ENCODE results near the gene PLA2G4F.

The PLA2G4F gene

DNA sequence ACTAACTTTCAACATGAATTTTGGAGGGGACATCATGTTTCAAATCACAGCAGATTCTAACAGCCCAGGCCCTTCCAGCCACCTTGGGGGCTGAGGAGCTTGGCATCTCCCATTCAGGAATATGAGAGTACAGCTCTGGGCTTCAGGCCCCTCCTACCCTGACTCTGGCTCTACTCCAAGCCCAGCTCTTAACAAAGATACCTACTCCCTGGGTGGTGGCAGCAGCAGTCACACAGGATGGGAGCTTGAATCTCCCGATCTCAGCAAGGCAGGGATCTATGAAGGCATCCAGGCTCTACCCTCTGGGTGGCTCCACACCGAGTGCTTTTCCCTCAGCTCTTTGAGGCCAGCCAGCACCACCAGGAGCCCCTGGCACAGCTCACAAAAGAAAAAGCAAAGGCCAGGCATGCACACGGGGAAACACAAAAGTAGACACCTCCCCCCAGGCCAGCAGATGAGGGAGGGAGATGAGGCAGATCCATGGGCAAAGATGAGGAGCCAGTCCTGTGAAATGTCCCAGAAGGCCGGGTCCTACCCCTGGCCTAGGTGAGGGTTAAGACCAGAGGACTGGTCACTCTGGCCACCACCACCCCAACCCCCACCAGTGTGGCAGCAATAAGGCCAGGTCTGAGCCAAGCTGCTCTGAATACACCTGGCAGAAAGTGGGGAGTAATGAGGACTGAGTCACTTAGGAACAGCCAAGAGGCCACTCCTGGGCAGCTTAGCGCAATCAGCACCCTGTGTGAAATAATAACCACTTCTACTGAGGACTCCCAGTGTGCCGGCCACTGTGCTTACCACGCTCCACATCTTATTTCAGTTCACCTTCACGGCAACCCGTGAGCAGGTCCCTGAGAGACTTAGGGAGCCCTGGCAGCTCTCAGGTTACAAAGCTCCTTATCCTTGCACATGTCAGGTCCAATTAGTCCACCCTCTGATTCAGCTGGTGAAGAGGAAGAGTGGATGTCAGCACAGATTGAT is 24.3 kb downstream of the PLA2G4F start:
- DNase-seq (ENCODE audit: low spot score): no peak

- no peak for DNase-seq (ENCODE audit: low spot score)
Measured at GRCh38 chr15:42131006-42131405, 25.4 kb downstream of the PLA2G4F start.

- no peak for DNase-seq (ENCODE audit: low spot score)
Measured at GRCh38 chr15:42130246-42130986, 26.0 kb downstream of the PLA2G4F start.

DNA sequence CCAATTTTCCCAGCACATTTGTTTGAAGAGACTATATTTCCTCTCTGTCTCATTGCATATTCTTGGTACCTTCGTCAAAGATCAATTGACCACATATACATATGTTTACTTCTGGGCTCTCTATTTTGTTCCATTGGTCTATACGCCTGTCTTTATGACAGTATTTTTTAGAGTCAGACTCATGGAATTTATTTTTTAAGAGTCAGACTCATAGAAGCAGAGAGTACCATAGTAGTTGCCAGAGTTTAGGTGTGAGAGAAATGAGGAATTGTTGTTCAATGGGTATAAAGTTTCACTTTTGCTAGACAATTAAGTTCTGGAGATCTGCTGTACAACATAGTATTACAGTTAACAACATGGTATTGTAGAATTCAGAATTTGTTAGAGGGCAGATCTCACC is 27.1 kb downstream of the PLA2G4F start:
- DNase-seq (ENCODE audit: low spot score): no peak

GRCh38 chr15:42128476-42128875 is 28.0 kb downstream of the PLA2G4F start:
- no peak for DNase-seq (ENCODE audit: low spot score)

- DNase-seq (ENCODE audit: low spot score): no peak
Measured at GRCh38 chr15:42123546-42123945, 32.9 kb downstream of the PLA2G4F start.

DNA sequence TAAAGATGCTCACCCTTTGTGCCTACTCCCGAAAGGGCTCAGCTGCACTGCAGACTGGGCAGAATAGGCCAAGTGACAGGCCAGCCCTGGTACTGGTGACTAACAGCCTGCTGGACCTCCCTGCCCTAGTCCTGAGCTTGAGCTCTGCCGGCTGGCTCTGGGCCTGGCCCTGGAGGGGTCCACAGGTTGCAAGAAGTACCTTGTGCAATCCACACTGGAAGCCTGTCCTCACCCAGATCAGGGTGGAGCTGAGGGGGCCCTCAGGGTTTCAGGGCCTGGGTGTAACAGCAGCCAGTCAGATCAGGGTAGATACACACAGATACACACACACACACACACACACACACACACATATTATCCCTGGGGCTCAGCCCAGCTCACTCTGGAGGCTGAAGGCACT is 34.8 kb downstream of the PLA2G4F start:
- DNase-seq (ENCODE audit: low spot score): no peak

GRCh38 chr15:42121021-42121420 is 35.4 kb downstream of the PLA2G4F start:
- DNase-seq (ENCODE audit: low spot score): no peak

DNA sequence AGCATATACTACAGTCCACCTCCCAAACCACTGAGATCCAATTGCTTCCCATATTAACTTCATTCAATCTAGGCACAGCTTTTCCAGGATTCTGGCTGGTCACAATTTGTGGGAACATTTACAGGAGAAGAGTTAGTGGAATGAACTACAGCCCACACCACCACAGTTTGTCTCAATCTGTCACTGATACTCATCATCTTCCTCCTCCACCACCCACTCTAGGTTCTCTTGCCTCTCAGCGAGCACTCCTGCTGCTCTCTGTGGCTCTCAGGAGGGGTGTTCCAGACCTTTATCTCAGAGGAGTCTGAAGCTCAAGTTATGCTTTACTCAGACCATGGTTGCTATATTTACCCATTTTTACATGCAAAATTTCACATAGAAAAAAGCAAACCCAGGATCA is 36.2 kb downstream of the PLA2G4F start:
- no peak for DNase-seq (ENCODE audit: low spot score)

DNA sequence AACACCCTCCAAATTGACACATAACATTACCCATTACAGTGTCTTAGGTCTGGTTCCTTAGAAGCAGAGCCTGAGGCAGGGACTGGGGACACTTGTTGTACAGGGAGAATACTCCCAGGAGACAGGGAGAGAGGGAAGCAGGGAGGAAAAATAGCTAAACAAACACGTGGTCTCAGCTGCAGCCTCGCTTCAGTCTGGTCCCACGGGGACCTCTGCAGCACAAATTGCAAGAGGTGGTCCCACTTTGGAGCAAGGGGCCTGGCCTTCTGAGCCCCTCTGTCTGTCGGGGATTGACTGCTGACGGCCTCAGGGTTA is 37.0 kb downstream of the PLA2G4F start:
- DNase-seq (ENCODE audit: low spot score): no peak

GRCh38 chr15:42118650-42119445 is 37.6 kb downstream of the PLA2G4F start:
- DNase-seq (ENCODE audit: low spot score): no peak

GRCh38 chr15:42111924-42112323 is 44.5 kb downstream of the PLA2G4F start:
- no peak for DNase-seq (ENCODE audit: low spot score)

GRCh38 chr15:42110367-42110766 is 46.1 kb downstream of the PLA2G4F start:
- no peak for DNase-seq (ENCODE audit: low spot score)

GRCh38 chr15:42108806-42109205 is 47.6 kb downstream of the PLA2G4F start:
- DNase-seq (ENCODE audit: low spot score): no peak

DNA sequence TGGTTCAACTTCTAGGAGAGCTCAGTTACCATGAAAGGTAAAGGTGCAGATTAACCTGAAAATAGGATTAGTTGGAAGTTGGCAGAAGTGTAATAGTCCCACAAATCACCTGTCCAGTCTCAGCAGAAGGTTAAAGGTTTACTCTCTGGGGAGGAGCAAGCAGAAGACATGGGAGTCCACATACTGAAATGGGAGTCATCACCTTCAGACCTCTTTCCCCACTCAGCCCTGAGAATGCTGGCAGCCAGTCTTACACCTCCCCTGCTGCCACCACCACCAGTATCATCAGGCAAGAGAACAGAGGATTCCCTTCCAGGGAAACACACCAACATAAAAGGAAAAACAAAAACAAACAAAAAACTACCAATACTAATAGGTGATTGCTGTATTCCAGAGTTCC is 48.2 kb downstream of the PLA2G4F start:
- no peak for DNase-seq (ENCODE audit: low spot score)

GRCh38 chr15:42107473-42107872 is 49.0 kb downstream of the PLA2G4F start:
- DNase-seq (ENCODE audit: low spot score): no peak

- no peak for DNase-seq (ENCODE audit: low spot score)
Measured at GRCh38 chr15:42106288-42106687, 50.1 kb downstream of the PLA2G4F start.

DNA sequence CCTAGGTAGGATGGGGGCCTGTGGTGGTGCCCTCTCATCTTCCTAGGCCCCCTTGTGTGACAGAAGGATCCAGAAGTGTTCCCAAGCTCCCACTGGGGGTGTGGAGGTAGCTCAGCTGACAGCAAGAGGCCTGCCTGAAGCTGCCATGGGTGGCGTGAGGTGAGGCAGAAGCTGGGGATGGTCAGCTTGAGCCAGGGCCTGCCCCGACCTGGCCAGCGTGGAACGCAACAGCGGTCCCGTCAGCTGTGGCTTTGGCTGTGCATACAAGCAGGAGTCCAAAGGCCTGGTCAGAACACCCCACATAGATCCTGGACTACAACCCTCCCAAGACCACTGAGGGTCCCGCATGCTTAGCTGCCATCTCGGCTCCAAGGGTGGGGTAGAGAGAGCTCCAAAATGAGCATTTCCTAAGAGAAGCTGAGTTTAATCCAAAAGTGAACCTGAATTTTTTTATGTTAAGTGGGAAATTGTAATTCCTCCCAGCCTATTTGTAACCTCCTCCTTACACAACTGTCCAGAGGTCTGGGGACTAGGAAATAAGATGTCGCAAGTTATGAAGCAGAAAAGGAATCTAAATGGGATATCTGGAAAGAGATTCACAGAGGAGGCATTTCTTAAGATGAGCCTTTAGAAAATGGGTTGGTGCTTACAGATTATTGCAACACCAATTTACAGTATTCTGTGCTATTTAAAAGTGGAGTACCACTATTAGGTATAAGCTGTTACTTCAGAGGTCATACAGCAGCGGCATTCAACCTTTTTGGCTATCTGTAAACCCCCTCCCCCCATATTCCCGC is 52.1 kb downstream of the PLA2G4F start:
- DNase-seq (ENCODE audit: low spot score): no peak

DNA sequence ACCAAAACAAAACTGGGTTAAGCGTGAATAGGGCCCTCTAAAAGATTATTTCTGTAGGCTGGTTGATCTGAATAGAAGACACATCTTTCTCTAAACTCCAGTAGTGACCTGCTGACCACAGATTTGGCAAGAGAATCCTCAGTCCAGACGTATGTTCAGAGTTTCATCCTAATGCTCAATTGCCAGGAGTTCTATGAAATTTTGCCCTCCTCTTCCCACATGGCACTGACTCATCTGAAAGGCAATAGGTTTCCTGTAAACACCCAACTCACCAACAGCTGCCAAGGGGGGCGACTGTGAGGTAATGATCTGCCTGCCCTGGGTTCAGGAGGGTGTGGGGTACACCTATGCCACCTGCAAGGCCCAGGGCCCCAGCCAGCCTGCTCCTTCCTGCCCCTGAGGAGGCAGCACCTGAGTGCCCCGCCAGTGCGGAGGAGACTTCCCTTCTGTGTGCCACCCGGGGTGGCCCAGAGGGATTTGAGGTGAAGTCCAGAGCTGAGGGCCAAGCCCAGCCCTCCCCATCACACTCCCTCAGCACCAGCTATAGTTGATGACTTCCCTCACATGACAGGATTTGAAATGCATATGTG is 53.7 kb downstream of the PLA2G4F start:
- no peak for DNase-seq (ENCODE audit: low spot score)

DNA sequence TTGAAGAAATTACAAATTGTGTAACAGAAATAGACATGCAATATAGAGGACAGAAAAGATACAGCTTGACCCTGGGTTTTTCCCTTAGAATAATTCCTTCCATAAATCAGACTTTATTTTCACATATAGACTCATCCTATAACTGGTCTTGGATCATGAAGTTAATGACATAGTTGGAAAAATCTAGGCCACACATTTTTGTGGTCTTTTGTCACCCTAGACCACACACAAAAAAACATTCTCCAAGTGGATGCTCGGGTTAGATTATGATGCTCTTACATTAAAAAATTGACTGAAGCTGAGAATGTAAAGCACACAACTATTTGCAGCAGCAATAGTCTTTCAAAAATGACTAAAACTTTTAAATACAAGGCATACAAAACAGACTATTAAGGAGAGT is 54.6 kb downstream of the PLA2G4F start:
- DNase-seq (ENCODE audit: low spot score): no peak
